Measurements from ENCODE around the gene INPP5J. TPM values are rescaled to one million over a fixed set of nuclear protein-coding genes. Genes with fewer than 3 reads are reported as not detected.

The INPP5J gene
- total RNA-seq, 1 experiment from 2014 or later = 1.7 TPM

DNA sequence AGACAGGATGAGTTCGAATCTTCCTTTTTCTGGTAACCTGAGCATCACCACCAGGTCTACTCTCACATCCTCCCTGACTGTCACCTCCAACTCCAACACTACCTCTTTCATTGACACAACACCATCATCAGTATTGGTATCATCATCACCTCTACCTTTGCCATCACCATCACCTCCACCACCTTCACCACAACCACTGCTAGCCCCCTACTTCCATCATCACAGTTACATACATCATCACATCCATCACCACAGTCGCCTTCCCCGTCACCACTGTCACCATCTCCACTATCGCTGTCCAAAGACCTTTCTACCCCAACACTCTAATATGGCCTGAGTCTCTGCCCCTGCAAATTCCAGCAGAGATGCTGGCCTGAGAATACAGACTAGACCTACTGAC is 1.4 kb upstream of the INPP5J start:
- intact Hi-C loops (cut with micrococcal nuclease; ENCODE audit: unreplicated experiment) = no loop called here
- DNase-seq (ENCODE audit: low read depth, low spot score) (no peak), ATAC-seq (no peak)
- TF ChIP-seq POLR2AphosphoS5 (IDR thresholded peaks at IDR 0.05; ENCODE audit: low read depth, low read length) (no peak), SIN3A (IDR thresholded peaks at IDR 0.05; ENCODE audit: borderline replicate concordance, insufficient read depth, low read depth, low read length) (no peak)
- TF ChIP-seq, protein P1, sequence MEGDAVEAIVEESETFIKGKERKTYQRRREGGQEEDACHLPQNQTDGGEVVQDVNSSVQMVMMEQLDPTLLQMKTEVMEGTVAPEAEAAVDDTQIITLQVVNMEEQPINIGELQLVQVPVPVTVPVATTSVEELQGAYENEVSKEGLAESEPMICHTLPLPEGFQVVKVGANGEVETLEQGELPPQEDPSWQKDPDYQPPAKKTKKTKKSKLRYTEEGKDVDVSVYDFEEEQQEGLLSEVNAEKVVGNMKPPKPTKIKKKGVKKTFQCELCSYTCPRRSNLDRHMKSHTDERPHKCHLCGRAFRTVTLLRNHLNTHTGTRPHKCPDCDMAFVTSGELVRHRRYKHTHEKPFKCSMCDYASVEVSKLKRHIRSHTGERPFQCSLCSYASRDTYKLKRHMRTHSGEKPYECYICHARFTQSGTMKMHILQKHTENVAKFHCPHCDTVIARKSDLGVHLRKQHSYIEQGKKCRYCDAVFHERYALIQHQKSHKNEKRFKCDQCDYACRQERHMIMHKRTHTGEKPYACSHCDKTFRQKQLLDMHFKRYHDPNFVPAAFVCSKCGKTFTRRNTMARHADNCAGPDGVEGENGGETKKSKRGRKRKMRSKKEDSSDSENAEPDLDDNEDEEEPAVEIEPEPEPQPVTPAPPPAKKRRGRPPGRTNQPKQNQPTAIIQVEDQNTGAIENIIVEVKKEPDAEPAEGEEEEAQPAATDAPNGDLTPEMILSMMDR (IDR thresholded peaks at IDR 0.05) = no peak
- H3K27me3 ChIP-seq (ENCODE audit: control insufficient read depth, insufficient read depth, low read length) = no peaks in the 10 kb centered on the region
- H3K4me1 ChIP-seq (ENCODE audit: control insufficient read depth, insufficient read depth, low read length) = no peaks in the 10 kb centered on the region
- H3K36me3 ChIP-seq (ENCODE audit: control insufficient read depth, insufficient read depth, low read length) = no peaks in the 10 kb centered on the region
- ChIA-PET CTCF (no interaction called here), POLR2A (no interaction called here)
- H3K9me3 ChIP-seq (ENCODE audit: control insufficient read depth, insufficient read depth, low read depth, low read length) = no peaks in the 10 kb centered on the region
- no peak overlapping the region for H3K4me3 ChIP-seq (ENCODE audit: low read depth in 2 of 2, low read length in 2 of 2)
- BruUV-seq (replicated peaks) = no TSS peak
- H3K27ac ChIP-seq (ENCODE audit: low read length) = no peak overlapping the region
- in situ Hi-C loops (cut with HindIII; ENCODE audit: low pct_unique_long_range_greater_than_20kb, low sequenced_read_pairs) = no loop called here

DNA sequence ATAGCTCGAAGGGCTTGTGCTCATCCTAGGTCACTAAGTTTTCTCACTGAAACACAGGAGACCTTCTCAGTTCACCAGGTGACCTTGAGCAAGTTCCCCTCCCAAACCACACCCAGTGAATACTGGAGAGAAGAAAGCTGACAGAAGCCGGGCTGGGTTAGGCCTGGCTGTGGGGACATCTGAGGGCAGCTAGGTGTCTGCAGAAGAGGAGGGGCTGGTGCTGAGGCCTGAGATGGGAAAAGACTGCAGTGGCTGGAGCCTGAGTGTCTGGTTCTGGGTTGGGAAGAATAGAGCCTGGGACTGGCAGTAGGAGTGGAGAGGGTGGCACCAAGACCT is 602 bp upstream of the INPP5J start:
- Histone ChIP-seq H3K27me3 (ENCODE audit: control insufficient read depth, insufficient read depth, low read length) (no peaks in the 10 kb centered on the region), H3K4me3 (ENCODE audit: low read depth in 2 of 2, low read length in 2 of 2) (no peak overlapping the region), H3K4me1 (ENCODE audit: control insufficient read depth, insufficient read depth, low read length) (no peaks in the 10 kb centered on the region), H3K27ac (ENCODE audit: low read length) (no peak overlapping the region), H3K9me3 (ENCODE audit: control insufficient read depth, insufficient read depth, low read depth, low read length) (no peaks in the 10 kb centered on the region), H3K36me3 (ENCODE audit: control insufficient read depth, insufficient read depth, low read length) (no peaks in the 10 kb centered on the region)
- no TSS peak for BruUV-seq (replicated peaks)
- intact Hi-C loops (cut with micrococcal nuclease; ENCODE audit: unreplicated experiment) (no loop called here), in situ Hi-C loops (cut with HindIII; ENCODE audit: low pct_unique_long_range_greater_than_20kb, low sequenced_read_pairs) (no loop called here)
- TF ChIP-seq TCF7L2 (IDR thresholded peaks at IDR 0.05; ENCODE audit: low read depth, low read length) = no peak
- TF ChIP-seq SIN3A (IDR thresholded peaks at IDR 0.05; ENCODE audit: borderline replicate concordance, insufficient read depth, low read depth, low read length) = no peak
- TF ChIP-seq, protein P1 (IDR thresholded peaks at IDR 0.05) = no peak
- TF ChIP-seq, protein P2, sequence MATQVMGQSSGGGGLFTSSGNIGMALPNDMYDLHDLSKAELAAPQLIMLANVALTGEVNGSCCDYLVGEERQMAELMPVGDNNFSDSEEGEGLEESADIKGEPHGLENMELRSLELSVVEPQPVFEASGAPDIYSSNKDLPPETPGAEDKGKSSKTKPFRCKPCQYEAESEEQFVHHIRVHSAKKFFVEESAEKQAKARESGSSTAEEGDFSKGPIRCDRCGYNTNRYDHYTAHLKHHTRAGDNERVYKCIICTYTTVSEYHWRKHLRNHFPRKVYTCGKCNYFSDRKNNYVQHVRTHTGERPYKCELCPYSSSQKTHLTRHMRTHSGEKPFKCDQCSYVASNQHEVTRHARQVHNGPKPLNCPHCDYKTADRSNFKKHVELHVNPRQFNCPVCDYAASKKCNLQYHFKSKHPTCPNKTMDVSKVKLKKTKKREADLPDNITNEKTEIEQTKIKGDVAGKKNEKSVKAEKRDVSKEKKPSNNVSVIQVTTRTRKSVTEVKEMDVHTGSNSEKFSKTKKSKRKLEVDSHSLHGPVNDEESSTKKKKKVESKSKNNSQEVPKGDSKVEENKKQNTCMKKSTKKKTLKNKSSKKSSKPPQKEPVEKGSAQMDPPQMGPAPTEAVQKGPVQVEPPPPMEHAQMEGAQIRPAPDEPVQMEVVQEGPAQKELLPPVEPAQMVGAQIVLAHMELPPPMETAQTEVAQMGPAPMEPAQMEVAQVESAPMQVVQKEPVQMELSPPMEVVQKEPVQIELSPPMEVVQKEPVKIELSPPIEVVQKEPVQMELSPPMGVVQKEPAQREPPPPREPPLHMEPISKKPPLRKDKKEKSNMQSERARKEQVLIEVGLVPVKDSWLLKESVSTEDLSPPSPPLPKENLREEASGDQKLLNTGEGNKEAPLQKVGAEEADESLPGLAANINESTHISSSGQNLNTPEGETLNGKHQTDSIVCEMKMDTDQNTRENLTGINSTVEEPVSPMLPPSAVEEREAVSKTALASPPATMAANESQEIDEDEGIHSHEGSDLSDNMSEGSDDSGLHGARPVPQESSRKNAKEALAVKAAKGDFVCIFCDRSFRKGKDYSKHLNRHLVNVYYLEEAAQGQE (IDR thresholded peaks at IDR 0.05; ENCODE audit: insufficient read depth in 1 of 2, low read depth in 2 of 2, low read length in 1 of 2) = no peak
- no peak for TF ChIP-seq POLR2AphosphoS5 (IDR thresholded peaks at IDR 0.05; ENCODE audit: low read depth, low read length)
- DNase-seq (ENCODE audit: low read depth, low spot score) (no peak), ATAC-seq (no peak)
- ChIA-PET POLR2A (no interaction called here), CTCF (no interaction called here)

DNA sequence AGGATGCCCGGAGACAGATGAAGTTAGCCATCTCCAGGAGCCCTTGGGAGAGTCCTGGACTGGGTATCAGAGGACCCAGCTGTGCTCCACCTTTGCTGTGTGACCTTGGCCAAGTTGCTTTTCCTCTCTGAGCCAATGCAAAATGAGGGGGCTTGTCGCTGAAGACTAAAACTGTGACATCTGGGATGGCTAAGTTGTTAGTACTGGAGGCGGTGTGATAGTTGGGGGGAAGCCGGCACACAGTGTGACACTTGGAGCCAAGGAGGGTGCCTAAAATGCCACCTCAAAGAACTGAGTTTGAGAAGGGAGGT is 481 bp downstream of the INPP5J start:
- DNase-seq (ENCODE audit: low read depth, low spot score) (no peak), ATAC-seq (no peak)
- POLR2A ChIA-PET = no interaction called here
- CTCF ChIA-PET = interaction anchor here (0.7 kb wide), 1 partner anchor 38 kb away, joined by 3 read pairs; no protein-coding TSS in a partner anchor
- Histone ChIP-seq H3K4me1 (ENCODE audit: control insufficient read depth, insufficient read depth, low read length) (no peaks in the 10 kb centered on the region), H3K9me3 (ENCODE audit: control insufficient read depth, insufficient read depth, low read depth, low read length) (no peaks in the 10 kb centered on the region), H3K36me3 (ENCODE audit: control insufficient read depth, insufficient read depth, low read length) (no peaks in the 10 kb centered on the region), H3K4me3 (ENCODE audit: low read depth in 2 of 2, low read length in 2 of 2) (peak overlapping the region; percentile 36), H3K27ac (ENCODE audit: low read length) (no peak overlapping the region), H3K27me3 (ENCODE audit: control insufficient read depth, insufficient read depth, low read length) (no peaks in the 10 kb centered on the region)
- TF ChIP-seq, protein P2 (IDR thresholded peaks at IDR 0.05; ENCODE audit: insufficient read depth in 1 of 2, low read depth in 2 of 2, low read length in 1 of 2) = no peak
- TF ChIP-seq, protein P1 (IDR thresholded peaks at IDR 0.05) = no peak
- TF ChIP-seq TCF7L2 (IDR thresholded peaks at IDR 0.05; ENCODE audit: low read depth, low read length) = no peak
- no peak for TF ChIP-seq POLR2AphosphoS5 (IDR thresholded peaks at IDR 0.05; ENCODE audit: low read depth, low read length)
- TF ChIP-seq SIN3A (IDR thresholded peaks at IDR 0.05; ENCODE audit: borderline replicate concordance, insufficient read depth, low read depth, low read length) = no peak
- intact Hi-C loops (cut with micrococcal nuclease; ENCODE audit: unreplicated experiment) (no loop called here), in situ Hi-C loops (cut with HindIII; ENCODE audit: low pct_unique_long_range_greater_than_20kb, low sequenced_read_pairs) (no loop called here)
- BruUV-seq (replicated peaks) = no TSS peak

Data from Panc1 (cell line).